Right lobe of liver (tissue), 4 donors: ENCODE measurements around the gene DNAJC24.

Experiments used
- POLR2A ChIP-seq: fragments of 450-650 bp; IDR thresholded peaks from one replicate; pipeline ENCODE4 v1.6.1; 2017; ENCODE audit warnings: antibody characterized with exemption, mild to moderate bottlenecking
- TF ChIP-seq, protein P1 (sequence below), 4 donors: fragments of 200-600 bp in 3 of 4; fragments of 450-650 bp in 1 of 4; IDR thresholded peaks; one replicate each; pipeline versions ENCODE4 v1.5.1 to v1.8.0; 2016 to 2022; ENCODE audit warnings: antibody characterized with exemption in 4 of 4, mild to moderate bottlenecking in 2 of 4
- donor health status: DM: no; HTN: no; CAD: no.
- donor health status: DM: no; HTN: no; CAD: no.
- donor health status: DM: no; HTN: yes; CAD: no.

GRCh38 chr11:31355131-31355530 lies 14.5 kb upstream of the DNAJC24 start:
- TF ChIP-seq POLR2A = no peak
- TF ChIP-seq, protein P1, sequence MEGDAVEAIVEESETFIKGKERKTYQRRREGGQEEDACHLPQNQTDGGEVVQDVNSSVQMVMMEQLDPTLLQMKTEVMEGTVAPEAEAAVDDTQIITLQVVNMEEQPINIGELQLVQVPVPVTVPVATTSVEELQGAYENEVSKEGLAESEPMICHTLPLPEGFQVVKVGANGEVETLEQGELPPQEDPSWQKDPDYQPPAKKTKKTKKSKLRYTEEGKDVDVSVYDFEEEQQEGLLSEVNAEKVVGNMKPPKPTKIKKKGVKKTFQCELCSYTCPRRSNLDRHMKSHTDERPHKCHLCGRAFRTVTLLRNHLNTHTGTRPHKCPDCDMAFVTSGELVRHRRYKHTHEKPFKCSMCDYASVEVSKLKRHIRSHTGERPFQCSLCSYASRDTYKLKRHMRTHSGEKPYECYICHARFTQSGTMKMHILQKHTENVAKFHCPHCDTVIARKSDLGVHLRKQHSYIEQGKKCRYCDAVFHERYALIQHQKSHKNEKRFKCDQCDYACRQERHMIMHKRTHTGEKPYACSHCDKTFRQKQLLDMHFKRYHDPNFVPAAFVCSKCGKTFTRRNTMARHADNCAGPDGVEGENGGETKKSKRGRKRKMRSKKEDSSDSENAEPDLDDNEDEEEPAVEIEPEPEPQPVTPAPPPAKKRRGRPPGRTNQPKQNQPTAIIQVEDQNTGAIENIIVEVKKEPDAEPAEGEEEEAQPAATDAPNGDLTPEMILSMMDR (IDR thresholded peaks at IDR 0.05) = no peak
